ENCODE measurements around the gene RTL1. TPM values are rescaled to one million over a fixed set of nuclear protein-coding genes. Genes with fewer than 3 reads are reported as not detected.

Gene RTL1
- total RNA-seq, 1 donor from 2014 or later, result not detected

DNA sequence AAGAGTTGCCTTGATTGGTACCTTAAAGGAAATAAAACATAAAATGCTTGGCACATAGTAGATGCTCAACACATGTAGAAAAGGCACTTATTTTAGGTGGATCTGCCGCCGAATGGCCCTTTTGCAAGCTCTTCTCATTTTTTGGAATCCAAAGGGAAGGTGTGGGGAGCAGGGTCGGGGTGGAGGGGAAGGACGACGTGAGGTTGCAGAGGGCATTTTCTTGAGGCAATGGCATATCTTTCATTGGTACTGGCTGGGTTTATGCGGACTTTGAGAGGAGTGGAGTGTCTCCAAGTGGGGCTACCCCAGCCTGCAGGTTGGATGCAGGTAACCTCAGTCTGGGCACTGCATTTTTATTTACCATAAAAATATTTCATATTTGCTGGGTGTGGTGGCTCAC is 8.1 kb downstream of the RTL1 start:
- intact Hi-C loops (cut with DNase I), result no loop called here
- no peak for DNase-seq

DNA sequence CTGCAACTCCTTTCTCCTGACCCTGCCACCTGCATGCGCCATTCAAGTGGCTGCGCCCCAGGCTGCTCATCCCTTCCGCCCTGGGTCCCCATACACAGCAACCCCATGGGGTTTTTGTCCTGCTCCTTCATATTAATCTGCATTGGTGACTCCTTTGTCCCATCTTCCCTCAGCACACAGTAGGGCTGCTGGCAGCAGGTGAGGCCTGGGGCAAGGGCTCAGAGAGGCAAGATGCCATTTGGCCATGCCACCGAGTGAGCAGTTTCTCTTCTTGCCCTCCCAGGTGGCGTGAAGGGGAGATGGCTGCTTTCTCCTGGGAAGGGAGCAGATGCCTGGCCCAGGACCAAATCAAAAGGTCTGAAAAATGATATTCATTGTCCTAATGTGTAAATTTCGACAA is 9.1 kb downstream of the RTL1 start:
- TF ChIP-seq, protein P1, sequence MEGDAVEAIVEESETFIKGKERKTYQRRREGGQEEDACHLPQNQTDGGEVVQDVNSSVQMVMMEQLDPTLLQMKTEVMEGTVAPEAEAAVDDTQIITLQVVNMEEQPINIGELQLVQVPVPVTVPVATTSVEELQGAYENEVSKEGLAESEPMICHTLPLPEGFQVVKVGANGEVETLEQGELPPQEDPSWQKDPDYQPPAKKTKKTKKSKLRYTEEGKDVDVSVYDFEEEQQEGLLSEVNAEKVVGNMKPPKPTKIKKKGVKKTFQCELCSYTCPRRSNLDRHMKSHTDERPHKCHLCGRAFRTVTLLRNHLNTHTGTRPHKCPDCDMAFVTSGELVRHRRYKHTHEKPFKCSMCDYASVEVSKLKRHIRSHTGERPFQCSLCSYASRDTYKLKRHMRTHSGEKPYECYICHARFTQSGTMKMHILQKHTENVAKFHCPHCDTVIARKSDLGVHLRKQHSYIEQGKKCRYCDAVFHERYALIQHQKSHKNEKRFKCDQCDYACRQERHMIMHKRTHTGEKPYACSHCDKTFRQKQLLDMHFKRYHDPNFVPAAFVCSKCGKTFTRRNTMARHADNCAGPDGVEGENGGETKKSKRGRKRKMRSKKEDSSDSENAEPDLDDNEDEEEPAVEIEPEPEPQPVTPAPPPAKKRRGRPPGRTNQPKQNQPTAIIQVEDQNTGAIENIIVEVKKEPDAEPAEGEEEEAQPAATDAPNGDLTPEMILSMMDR (IDR thresholded peaks at IDR 0.05), result no peak
- ATAC-seq (no peak), DNase-seq (peak; percentile 40)
- H3K27me3 ChIP-seq, result peaks cover 32% of the 10 kb centered on the region
- no peak overlapping the region for H3K4me3 ChIP-seq
- no peak overlapping the region for H3K27ac ChIP-seq
- no peaks in the 10 kb centered on the region for H3K9me3 ChIP-seq
- no peaks in the 10 kb centered on the region for H3K4me1 ChIP-seq
- no peaks in the 10 kb centered on the region for H3K36me3 ChIP-seq
- intact Hi-C loops (cut with DNase I), result no loop called here

More for the DNA sequence above, 8.1 kb downstream of the RTL1 start:
- H3K27me3 ChIP-seq, result peaks cover 41% of the 10 kb centered on the region
- H3K4me1 ChIP-seq, result peaks cover 9% of the 10 kb centered on the region
- H3K4me3 ChIP-seq, result no peak overlapping the region
- ATAC-seq, result no peak
- H3K9me3 ChIP-seq, result no peaks in the 10 kb centered on the region
- no peaks in the 10 kb centered on the region for H3K36me3 ChIP-seq
- H3K27ac ChIP-seq, result no peak overlapping the region
- TF ChIP-seq, protein P1 (IDR thresholded peaks at IDR 0.05), result no peak

DNA sequence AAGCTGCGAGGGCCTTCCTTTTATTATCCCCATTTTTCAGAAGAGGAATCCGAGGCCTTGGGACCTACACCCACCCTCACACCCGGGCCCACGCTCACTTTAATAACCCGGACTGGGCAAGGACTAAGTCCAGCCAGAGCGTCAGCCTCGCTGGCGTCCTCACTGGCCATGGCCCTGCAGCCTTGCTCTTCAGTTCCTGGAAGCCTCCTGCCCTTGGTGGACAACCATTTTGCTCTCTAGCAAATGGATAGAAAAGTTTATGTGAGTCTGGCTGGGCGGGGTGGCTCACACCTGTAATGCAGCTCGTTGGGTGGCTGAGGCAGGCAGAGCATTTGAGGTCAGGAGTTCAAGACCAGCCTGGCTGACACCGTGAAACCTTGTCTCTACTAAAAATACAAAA is 9.8 kb downstream of the RTL1 start:
- Histone ChIP-seq H3K9me3 (no peaks in the 10 kb centered on the region), H3K36me3 (no peaks in the 10 kb centered on the region), H3K4me3 (no peak overlapping the region), H3K27me3 (peaks cover 26% of the 10 kb centered on the region), H3K27ac (no peak overlapping the region), H3K4me1 (no peaks in the 10 kb centered on the region)
- TF ChIP-seq, protein P1 (IDR thresholded peaks at IDR 0.05), result no peak
- DNase-seq (peak; percentile 35), ATAC-seq (no peak)
- intact Hi-C loops (cut with DNase I), result no loop called here

DNA sequence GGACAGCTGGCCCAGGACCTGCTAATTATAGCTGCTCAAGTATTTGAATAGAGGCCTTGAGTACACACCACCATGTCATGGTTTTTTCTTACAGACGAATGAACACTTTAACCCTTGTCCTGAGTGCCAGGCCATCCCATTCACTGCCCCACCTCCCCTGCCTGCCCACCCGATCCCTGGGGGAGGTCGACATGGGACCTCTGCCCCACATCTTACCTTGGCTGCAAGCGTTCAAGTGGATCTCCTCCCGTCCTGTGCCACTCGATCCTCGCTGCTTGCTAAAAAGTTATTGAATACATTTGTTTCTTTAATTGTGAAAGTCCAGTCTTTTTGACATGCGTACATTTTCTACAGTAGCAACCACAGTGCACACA is 10.3 kb downstream of the RTL1 start:
- H3K4me3 ChIP-seq, result no peak overlapping the region
- TF ChIP-seq, protein P1 (IDR thresholded peaks at IDR 0.05), result no peak
- no peaks in the 10 kb centered on the region for H3K36me3 ChIP-seq
- peaks cover 20% of the 10 kb centered on the region for H3K27me3 ChIP-seq
- no peaks in the 10 kb centered on the region for H3K4me1 ChIP-seq
- peak; percentile 35 for DNase-seq
- ATAC-seq, result no peak
- intact Hi-C loops (cut with DNase I), result no loop called here
- no peaks in the 10 kb centered on the region for H3K9me3 ChIP-seq
- H3K27ac ChIP-seq, result no peak overlapping the region

DNA sequence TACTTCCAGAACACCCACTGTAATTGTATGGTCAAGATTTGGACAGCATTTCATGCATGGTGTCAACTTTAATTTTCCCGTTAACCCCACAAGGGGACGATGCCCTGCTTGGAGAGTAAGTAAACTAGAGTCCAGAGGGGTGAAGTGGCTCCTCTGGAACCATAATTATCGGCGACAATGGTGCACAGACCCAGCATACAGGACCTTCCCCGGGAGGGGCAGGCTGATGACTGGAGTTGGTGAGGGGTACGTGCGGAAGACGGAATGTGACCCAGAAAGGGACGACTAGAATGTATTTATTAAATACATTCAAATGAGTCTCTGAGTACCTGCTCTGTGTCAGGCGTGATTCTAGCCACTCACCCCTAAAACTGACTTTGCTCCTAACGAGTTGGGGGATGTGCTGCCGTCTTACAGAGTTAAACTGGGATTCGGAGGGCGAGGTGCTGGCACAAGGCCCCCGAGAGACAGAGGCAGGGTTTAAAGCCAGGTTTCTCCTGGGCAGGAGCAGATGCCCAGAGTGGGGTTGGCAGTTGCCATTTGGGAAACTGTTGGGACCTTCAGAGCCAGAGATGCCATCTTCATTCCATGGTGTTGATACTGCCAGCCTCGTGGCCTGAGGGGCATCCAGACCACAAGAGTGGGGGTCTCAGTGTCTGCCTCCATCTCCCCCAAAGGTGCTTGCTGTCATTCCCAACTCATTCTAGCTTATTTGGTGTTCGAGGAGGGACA is 10.9 kb downstream of the RTL1 start:
- no peak overlapping the region for H3K4me3 ChIP-seq
- DNase-seq, result peak; percentile 27
- TF ChIP-seq, protein P1 (IDR thresholded peaks at IDR 0.05), result no peak
- intact Hi-C loops (cut with DNase I), result no loop called here
- H3K27me3 ChIP-seq, result peaks cover 18% of the 10 kb centered on the region
- no peak overlapping the region for H3K27ac ChIP-seq
- H3K36me3 ChIP-seq, result no peaks in the 10 kb centered on the region
- no peaks in the 10 kb centered on the region for H3K9me3 ChIP-seq
- H3K4me1 ChIP-seq, result no peaks in the 10 kb centered on the region
- no peak for ATAC-seq
